ENCODE data around the gene MRPL33. TPM values are rescaled to one million over a fixed set of nuclear protein-coding genes. Genes with fewer than 3 reads are reported as not detected.

MRPL33 gene
- total RNA-seq, 4 donors from 2014 or later: 30.7 to 82.2 (median 56.3) TPM

- DNase-seq (ENCODE audit: low spot score in 2 of 2): no peak
- Histone ChIP-seq H3K27ac (no peak overlapping the region), H3K27me3 (no peaks in the 10 kb centered on the region), H3K4me1 (peaks cover 28% of the 10 kb centered on the region), H3K36me3 (no peaks in the 10 kb centered on the region), H3K4me3 (no peak overlapping the region), H3K9me3 (no peaks in the 10 kb centered on the region)
- TF ChIP-seq EP300 (IDR thresholded peaks at IDR 0.05): no peak
- TF ChIP-seq, protein P1, sequence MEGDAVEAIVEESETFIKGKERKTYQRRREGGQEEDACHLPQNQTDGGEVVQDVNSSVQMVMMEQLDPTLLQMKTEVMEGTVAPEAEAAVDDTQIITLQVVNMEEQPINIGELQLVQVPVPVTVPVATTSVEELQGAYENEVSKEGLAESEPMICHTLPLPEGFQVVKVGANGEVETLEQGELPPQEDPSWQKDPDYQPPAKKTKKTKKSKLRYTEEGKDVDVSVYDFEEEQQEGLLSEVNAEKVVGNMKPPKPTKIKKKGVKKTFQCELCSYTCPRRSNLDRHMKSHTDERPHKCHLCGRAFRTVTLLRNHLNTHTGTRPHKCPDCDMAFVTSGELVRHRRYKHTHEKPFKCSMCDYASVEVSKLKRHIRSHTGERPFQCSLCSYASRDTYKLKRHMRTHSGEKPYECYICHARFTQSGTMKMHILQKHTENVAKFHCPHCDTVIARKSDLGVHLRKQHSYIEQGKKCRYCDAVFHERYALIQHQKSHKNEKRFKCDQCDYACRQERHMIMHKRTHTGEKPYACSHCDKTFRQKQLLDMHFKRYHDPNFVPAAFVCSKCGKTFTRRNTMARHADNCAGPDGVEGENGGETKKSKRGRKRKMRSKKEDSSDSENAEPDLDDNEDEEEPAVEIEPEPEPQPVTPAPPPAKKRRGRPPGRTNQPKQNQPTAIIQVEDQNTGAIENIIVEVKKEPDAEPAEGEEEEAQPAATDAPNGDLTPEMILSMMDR (IDR thresholded peaks at IDR 0.05): no peak
- no peak for TF ChIP-seq POLR2A (IDR thresholded peaks at IDR 0.05)
- TF ChIP-seq POLR2AphosphoS5 (IDR thresholded peaks at IDR 0.05): no peak
- 83% methylated on average over 9 of the region's 9 CpGs for WGBS
Measured at GRCh38 chr2:27727257-27727656, 44.3 kb upstream of the MRPL33 start.

DNA sequence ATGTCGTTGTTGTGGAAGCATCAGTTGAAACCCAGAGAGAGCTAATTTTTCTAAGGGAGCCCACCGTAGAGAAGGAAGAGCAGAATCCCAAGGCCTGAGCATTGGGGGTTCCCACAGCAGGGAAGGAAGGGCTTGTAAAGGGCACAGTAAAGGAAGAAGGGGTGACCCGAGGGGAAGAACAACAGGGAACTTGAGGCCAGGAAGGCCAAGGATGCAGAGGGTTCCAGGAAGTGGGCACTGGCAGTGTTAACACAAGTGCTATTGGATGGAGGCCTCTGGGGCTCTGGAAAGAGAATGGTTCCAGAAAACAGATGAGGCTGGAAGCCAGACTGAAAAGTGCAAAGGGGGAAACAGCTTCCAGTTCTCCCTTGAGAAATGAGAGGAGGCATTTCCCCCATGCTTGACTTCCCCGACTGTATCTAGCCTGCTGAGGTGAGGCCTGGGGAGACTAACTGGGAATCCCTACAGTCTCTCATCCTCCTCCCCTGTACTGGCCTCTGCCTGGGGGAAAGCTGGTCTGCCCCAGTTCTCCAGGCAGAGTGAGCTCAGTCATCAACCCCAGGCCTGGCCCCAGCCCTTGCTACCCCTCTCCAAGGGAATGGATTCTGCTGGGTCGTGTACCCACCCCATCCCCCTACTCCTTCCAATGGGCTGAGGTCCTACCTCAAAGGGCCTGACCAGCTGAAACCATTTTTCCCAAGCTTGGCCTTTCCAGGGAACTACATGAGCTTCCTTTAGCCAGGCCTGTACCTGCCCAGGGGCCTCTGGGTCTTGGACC lies 43.2 kb upstream of the MRPL33 start:
- DNase-seq (ENCODE audit: low spot score in 2 of 2): no peak
- Histone ChIP-seq H3K27ac (no peak overlapping the region), H3K9me3 (no peaks in the 10 kb centered on the region), H3K27me3 (no peaks in the 10 kb centered on the region), H3K36me3 (no peaks in the 10 kb centered on the region), H3K4me1 (peaks cover 25% of the 10 kb centered on the region), H3K4me3 (no peak overlapping the region)
- 87% methylated on average over 5 of the region's 5 CpGs for WGBS
- TF ChIP-seq, protein P1 (IDR thresholded peaks at IDR 0.05): no peak
- no peak for TF ChIP-seq EP300 (IDR thresholded peaks at IDR 0.05)
- TF ChIP-seq POLR2AphosphoS5 (IDR thresholded peaks at IDR 0.05): no peak
- no peak for TF ChIP-seq POLR2A (IDR thresholded peaks at IDR 0.05)

DNA sequence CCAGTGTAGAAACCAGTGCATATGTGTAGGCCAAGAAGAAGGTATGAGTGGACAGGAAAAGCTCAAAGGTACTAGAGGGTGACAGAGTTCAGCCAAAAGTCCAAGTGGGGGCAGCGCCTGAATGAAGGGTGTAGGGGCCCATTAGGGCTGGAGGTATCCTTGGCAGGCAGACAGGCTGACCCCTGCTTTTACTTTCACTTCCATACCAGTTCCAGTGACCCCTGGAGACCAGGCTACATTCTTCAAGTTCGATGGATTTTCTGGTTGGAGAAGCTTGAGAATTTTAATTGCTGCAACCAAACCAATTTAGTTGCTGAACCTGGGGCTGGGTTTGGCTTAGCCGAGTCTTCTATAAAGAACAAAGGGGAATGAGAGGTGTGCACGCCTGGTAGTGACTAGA lies 42.3 kb upstream of the MRPL33 start:
- no peaks in the 10 kb centered on the region for H3K27me3 ChIP-seq
- TF ChIP-seq, protein P1 (IDR thresholded peaks at IDR 0.05): no peak
- TF ChIP-seq POLR2A (IDR thresholded peaks at IDR 0.05) (no peak), EP300 (IDR thresholded peaks at IDR 0.05) (no peak), POLR2AphosphoS5 (IDR thresholded peaks at IDR 0.05) (no peak)
- no peaks in the 10 kb centered on the region for H3K36me3 ChIP-seq
- DNase-seq (ENCODE audit: low spot score in 2 of 2): no peak
- no peak overlapping the region for H3K4me3 ChIP-seq
- no peak overlapping the region for H3K27ac ChIP-seq
- 79% methylated on average over 4 of the region's 4 CpGs for WGBS
- no peaks in the 10 kb centered on the region for H3K9me3 ChIP-seq
- peaks cover 15% of the 10 kb centered on the region for H3K4me1 ChIP-seq

DNA sequence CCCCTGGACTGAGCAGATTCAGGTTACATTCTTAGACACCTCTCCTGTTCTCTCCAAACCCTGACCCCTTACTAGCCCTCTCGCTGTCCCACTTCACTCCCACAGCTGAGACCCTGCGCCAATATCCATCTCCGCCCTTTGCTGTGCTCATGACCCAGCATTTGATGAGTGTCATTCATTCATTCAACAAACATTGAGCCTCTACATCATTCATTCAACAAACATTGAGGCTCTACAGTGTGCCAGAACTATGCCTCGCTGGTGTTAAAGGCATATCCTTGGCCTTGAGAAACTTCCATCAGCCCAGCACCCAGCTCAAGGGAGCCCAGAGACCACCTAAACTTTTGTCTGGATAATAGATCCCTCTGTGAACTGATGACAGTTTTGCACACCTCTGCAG lies 41.9 kb upstream of the MRPL33 start:
- WGBS: 96% methylated on average over 4 of the region's 4 CpGs
- Histone ChIP-seq H3K36me3 (no peaks in the 10 kb centered on the region), H3K27ac (no peak overlapping the region), H3K4me3 (no peak overlapping the region), H3K4me1 (peaks cover 13% of the 10 kb centered on the region), H3K27me3 (no peaks in the 10 kb centered on the region), H3K9me3 (no peaks in the 10 kb centered on the region)
- no peak for DNase-seq (ENCODE audit: low spot score in 2 of 2)
- TF ChIP-seq POLR2A (IDR thresholded peaks at IDR 0.05): no peak
- no peak for TF ChIP-seq POLR2AphosphoS5 (IDR thresholded peaks at IDR 0.05)

DNA sequence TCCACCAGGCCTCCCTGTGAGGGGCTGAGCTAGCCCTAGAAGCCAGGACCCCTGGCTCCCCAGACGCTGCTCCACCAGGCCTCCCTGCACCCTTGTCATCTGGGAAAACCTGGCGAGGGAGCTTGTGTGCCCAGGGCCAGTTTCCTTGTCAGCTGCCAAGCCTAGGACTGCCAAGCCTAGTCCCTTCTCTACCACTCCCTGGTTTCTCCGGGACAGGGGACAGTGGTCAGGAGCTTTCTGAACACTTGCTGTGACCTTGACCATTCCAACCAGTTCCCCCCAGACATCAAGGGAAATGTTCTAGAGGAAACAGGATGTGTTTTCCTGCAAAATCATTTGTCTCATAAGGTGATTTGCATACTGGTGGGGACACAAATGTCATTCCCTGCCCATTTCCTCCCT lies 41.3 kb upstream of the MRPL33 start:
- Histone ChIP-seq H3K4me3 (no peak overlapping the region), H3K36me3 (no peaks in the 10 kb centered on the region), H3K27ac (no peak overlapping the region), H3K4me1 (peaks cover 13% of the 10 kb centered on the region), H3K9me3 (no peaks in the 10 kb centered on the region), H3K27me3 (no peaks in the 10 kb centered on the region)
- 58% methylated on average over 3 of the region's 3 CpGs for WGBS
- DNase-seq (ENCODE audit: low spot score in 2 of 2): no peak
- TF ChIP-seq, protein P1 (IDR thresholded peaks at IDR 0.05): no peak
- TF ChIP-seq POLR2A (IDR thresholded peaks at IDR 0.05) (no peak), POLR2AphosphoS5 (IDR thresholded peaks at IDR 0.05) (no peak), EP300 (IDR thresholded peaks at IDR 0.05) (no peak)
